Ishikawa (cell line): ENCODE results near the gene CHMP4A.

Source experiments
- CEBPB ChIP-seq: IDR thresholded peaks from 2 replicates; pipeline ENCODE4 v1.6.1; 2012
- CREB1 ChIP-seq: IDR thresholded peaks from 2 replicates; pipeline ENCODE4 v1.6.1; 2012; ENCODE audit warnings: low read depth
- EGR1 ChIP-seq: IDR thresholded peaks from 2 replicates; pipeline ENCODE4 v1.6.1; 2012
- EP300 ChIP-seq: IDR thresholded peaks from 2 replicates; pipeline ENCODE4 v1.6.1; 2012; ENCODE audit warnings: borderline replicate concordance
- FOXM1 ChIP-seq: IDR thresholded peaks from 2 replicates; pipeline ENCODE4 v1.6.1; 2012; ENCODE audit warnings: low read depth, borderline replicate concordance
- MAX ChIP-seq: IDR thresholded peaks from 2 replicates; pipeline ENCODE4 v1.6.1; 2012
- NFIC ChIP-seq: IDR thresholded peaks from 2 replicates; pipeline ENCODE4 v1.6.1; 2012
- RAD21 ChIP-seq: IDR thresholded peaks from 2 replicates; pipeline ENCODE4 v1.6.1; 2012; ENCODE audit warnings: low read depth
- REST ChIP-seq: IDR thresholded peaks from 2 replicates; pipeline ENCODE4 v1.6.1; 2012; ENCODE audit warnings: low read depth, mild to moderate bottlenecking
- TAF1 ChIP-seq: IDR thresholded peaks from 2 replicates; pipeline ENCODE4 v1.6.1; 2012; ENCODE audit warnings: low read depth, mild to moderate bottlenecking
- TCF12 ChIP-seq: IDR thresholded peaks from 2 replicates; pipeline ENCODE4 v1.6.1; 2012; ENCODE audit warnings: low read depth
- TEAD4 ChIP-seq: IDR thresholded peaks from 2 replicates; pipeline ENCODE4 v1.6.1; 2012
- USF1 ChIP-seq: IDR thresholded peaks from 2 replicates; pipeline ENCODE4 v1.6.1; 2012
- YY1 ChIP-seq: IDR thresholded peaks from 2 replicates; pipeline ENCODE4 v1.6.1; 2012; ENCODE audit warnings: low read depth
- ZBTB7A ChIP-seq: IDR thresholded peaks from 2 replicates; pipeline ENCODE4 v1.6.1; 2012; ENCODE audit warnings: low read depth

Gene CHMP4A

GRCh38 chr14:24197056-24197450 lies 16.2 kb downstream of the CHMP4A start:
- TF ChIP-seq ZBTB7A (no peak), EGR1 (no peak), USF1 (no peak)

- TF ChIP-seq CEBPB (no peak), FOXM1 (no peak)
These were observed 16.9 kb downstream of the CHMP4A start for GRCh38 chr14:24196071-24197055.

GRCh38 chr14:24195186-24196070 lies 17.9 kb downstream of the CHMP4A start, which contains the start of gene TM9SF1:
Gene TM9SF1 (minus strand): TSS chr14:24195441. CDS start chr14:24195019, 422 bp downstream.
- TF ChIP-seq CREB1 = peak; percentile 77
- TF ChIP-seq FOXM1 = 0 out of 2 replicates have a peak, but pooled peaks have one; percentile 27
- TF ChIP-seq TAF1 = peak; percentile 66; the same call in 1 of the 2 replicates
- peak; percentile 37; the same call in 1 of the 2 replicates for TF ChIP-seq ZBTB7A
- TF ChIP-seq MAX = peak; percentile 99
- peak; percentile 66; the same call in 1 of the 2 replicates for TF ChIP-seq YY1
- TF ChIP-seq TEAD4 = peak; percentile 51
- TF ChIP-seq EP300 = no peak; the same call in 1 of the 2 replicates
- no peak for TF ChIP-seq RAD21

GRCh38 chr14:24194873-24195185 lies 18.5 kb downstream of the CHMP4A start:
- TF ChIP-seq USF1 (no peak), REST (no peak), TAF1 (no peak), NFIC (no peak), RAD21 (no peak), MAX (no peak), TCF12 (no peak), ZBTB7A (no peak), EGR1 (no peak), TEAD4 (no peak), YY1 (no peak), FOXM1 (no peak), EP300 (no peak), CEBPB (no peak)

GRCh38 chr14:24194186-24194872 lies 19.0 kb downstream of the CHMP4A start:
- no peak for TF ChIP-seq TEAD4
- TF ChIP-seq MAX = no peak
- TF ChIP-seq CREB1 = no peak
- TF ChIP-seq REST = no peak
- no peak for TF ChIP-seq RAD21
